PFSK-1 (cell line): Measurements from ENCODE around the gene NEDD4L.

ENCODE experiments used
- FOXP2 ChIP-seq: optimal IDR thresholded peaks from 2 replicates; pipeline ENCODE3; 2011; ENCODE audit warnings: borderline replicate concordance, control low read depth, inconsistent platforms; ENCODE audit not compliant: insufficient read depth; ENCODE audit errors: extremely low read length, extremely low read depth
- POLR2AphosphoS5 ChIP-seq: IDR thresholded peaks from 2 replicates; pipeline ENCODE4 v1.6.1; 2012; ENCODE audit warnings: low read depth, mild to moderate bottlenecking, control low read depth, low read length, moderate library complexity
- REST ChIP-seq, 2 experiments: IDR thresholded peaks; 2 replicates each; pipeline versions ENCODE4 v1.6.1 to v1.8.0; 2011 to 2012; ENCODE audit warnings: low read depth in 2 of 2, low read length in 2 of 2, control low read depth in 1 of 2, inconsistent platforms in 1 of 2, mild to moderate bottlenecking in 1 of 2, moderate library complexity in 1 of 2; ENCODE audit not compliant: insufficient read depth in 1 of 2
- SIN3A ChIP-seq: IDR thresholded peaks from 2 replicates; pipeline ENCODE4 v1.6.1; 2012; ENCODE audit warnings: mild to moderate bottlenecking, low read length, moderate library complexity, borderline replicate concordance; ENCODE audit not compliant: insufficient read depth
- TAF1 ChIP-seq: IDR thresholded peaks from 2 replicates; pipeline ENCODE4 v1.6.1; 2012; ENCODE audit warnings: low read length, control low read depth, borderline replicate concordance; ENCODE audit not compliant: insufficient read depth

NEDD4L gene

GRCh38 chr18:58412844-58413666, 369.0 kb downstream of the NEDD4L start:
- no peak for TF ChIP-seq TAF1
- no peak for TF ChIP-seq POLR2AphosphoS5
- TF ChIP-seq SIN3A = no peak
- no peak for TF ChIP-seq REST (IDR thresholded peaks at IDR 0.05; ENCODE audit: insufficient read depth in 1 of 2, low read depth in 2 of 2, low read length in 2 of 2)

DNA sequence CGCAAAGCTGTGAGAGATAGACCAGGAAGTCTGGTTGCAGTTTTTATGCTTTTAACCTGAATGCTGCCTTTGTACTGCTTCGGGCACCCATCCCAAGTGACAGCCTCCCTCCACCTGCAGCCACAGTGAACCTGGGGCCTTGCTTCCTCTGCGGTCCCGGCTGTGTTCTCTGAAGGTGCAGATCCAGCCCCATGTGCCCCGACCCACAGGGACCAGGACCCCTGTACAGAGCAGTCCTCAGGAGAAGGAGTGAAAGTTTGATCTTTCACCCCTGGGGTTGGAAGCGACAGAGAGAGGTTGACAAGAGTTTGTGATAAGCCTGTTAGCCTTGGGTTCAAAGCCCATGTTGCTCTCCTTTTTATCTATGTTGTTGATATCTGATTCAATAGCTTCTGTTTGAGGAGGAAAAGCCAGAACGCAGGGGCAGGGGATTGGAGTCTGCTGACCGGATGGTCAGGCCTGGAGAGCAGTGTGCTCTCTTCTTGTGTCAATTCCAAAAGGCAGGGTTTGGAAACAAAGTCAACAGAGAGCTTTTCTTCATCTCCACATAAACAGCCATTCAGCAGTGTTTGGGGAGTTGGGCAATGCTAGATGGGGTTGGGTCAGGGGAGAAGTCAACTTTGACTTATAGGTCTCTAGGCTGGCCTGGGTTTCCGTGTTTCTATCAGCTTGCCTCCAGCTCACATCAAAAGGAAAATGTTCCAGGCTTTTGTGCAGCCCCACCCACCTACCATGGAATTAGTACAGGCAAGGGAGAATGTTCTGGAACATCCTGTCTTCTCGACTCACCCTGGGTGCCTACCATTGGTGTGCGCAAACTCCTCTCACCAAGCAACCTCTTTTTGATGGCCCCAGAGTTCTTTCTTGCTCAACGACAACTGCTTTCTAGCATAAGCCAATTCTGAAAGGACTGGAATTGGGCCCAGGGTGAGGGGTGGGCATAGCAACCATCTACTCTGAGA, 369.9 kb downstream of the NEDD4L start:
- TF ChIP-seq SIN3A (no peak), TAF1 (no peak), FOXP2 (no peak), REST (IDR thresholded peaks at IDR 0.05; ENCODE audit: insufficient read depth in 1 of 2, low read depth in 2 of 2, low read length in 2 of 2) (no peak), POLR2AphosphoS5 (no peak)

- no peak for TF ChIP-seq SIN3A
- no peak for TF ChIP-seq TAF1
- no peak for TF ChIP-seq REST (IDR thresholded peaks at IDR 0.05; ENCODE audit: insufficient read depth in 1 of 2, low read depth in 2 of 2, low read length in 2 of 2)
- no peak for TF ChIP-seq FOXP2
- no peak for TF ChIP-seq POLR2AphosphoS5
Measured at GRCh38 chr18:58416014-58416703, 372.1 kb downstream of the NEDD4L start.

DNA sequence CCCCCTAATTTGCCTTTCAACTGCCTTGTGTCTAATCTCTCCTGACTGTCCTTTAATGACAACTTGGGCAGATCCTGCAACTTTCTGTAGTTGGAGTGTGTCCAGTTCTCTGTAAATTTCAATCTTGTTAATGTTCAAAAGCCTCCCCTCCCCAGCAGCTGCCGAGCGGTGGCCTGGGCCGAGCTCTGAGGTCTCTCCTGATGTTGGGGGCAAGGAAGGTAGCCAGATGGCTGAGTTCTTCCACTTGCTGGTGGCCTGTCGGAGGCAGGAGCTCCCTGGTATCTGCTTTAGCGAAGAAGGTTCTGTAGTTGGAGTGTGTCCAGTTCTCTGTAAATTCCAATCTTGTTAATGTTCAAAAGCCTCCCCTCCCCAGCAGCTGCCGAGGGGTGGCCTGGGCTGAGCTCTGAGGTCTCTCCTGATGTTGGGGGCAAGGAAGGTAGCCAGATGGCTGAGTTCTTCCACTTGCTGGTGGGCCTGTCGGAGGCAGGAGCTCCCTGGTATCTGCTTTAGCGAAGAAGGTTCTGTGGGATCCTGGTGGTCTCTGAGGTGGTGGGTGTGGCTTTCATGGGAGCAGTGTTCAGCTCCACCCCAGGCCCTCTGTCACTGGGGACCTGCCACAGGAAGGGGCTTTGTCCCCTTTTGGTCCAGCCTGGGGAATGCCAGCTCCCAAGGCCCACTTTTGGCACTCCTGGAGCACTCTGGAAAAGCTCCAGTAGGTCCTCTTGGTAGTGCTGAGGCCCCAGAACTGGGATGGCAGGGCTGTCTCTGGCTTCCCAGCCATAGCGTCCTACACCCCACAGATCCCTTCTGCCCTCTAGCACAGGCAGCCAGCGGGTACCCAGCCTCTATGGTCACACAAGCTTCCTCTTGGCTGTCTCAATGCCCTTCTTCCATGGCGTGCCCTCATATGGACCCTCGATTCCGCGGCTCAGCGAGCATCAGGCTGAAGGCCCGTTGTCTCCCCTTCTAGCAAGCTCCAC, 373.0 kb downstream of the NEDD4L start:
- TF ChIP-seq TAF1 (no peak), POLR2AphosphoS5 (no peak), REST (IDR thresholded peaks at IDR 0.05; ENCODE audit: insufficient read depth in 1 of 2, low read depth in 2 of 2, low read length in 2 of 2) (no peak), FOXP2 (no peak), SIN3A (no peak)
